HG02642 (cell line): ENCODE measurements around the gene EFHC2.

ENCODE experiments used
- ATAC-seq: cut with Tn5 transposase; IDR thresholded peaks from one replicate; pipeline ENCODE4 v1.9.1; 2021; ENCODE audit warnings: mild to moderate bottlenecking; ENCODE audit not compliant: unreplicated experiment, poor library complexity

Gene EFHC2

DNA sequence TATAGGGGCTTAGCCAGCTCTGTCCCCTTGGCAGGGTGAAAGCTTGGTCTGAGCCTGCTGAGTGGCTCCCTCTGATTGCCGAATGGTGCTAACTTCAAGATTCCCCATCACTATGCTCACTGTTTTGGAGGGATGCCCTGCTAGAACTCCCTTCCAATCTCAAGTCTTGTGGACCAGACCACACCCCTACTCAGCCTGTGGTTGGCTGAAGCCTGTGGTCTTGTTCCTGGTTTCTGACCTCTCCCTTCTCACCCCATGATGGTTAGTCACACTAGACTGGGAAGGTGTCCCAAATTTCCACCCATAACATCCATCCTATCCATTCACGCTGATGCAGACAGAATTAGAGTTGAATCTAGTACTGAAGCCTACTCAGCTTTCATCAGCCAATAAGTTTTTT, 185.6 kb downstream of the EFHC2 start:
- ATAC-seq = no peak

DNA sequence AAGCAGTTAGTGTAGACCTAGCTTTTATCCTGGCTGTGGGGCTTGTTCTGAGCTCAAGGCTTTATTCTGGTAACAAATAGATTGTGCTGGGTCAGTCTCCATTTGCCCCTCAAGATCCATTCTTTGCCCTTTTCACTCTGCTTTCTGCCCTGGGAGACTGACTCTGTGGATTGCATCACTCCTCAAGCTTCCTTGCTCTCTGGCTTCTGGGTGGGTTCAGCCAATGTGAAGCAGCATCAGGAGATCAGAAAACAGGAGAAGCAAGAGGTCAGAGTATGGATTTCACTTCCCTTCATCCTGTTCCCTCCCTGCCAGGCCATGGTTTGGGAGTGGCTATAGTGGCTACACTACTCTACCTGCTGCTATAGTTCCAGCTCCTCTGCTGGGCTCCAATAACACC, 186.2 kb downstream of the EFHC2 start:
- no peak for ATAC-seq

- ATAC-seq = no peak
These were observed 186.7 kb downstream of the EFHC2 start for GRCh38 chrX:44156726-44157125.

DNA sequence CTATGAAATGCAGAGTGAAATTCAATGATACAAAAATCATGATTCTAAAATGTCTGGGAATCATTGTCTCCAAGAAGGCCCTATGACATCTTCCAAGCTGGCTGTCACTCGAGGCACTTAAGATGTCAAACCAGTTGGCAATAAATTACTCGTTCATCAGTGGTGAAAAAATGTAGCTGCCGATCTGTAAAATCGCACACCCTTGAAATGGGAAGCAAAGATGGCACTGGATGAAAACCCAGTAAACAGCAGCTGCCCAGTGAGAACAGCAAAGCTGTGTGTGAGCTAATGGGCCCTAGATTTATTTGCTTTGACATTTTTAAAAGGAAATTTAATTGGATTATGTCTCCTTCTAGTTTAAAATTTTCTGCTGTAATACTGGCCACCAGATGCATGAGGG, 188.3 kb downstream of the EFHC2 start:
- no peak for ATAC-seq

DNA sequence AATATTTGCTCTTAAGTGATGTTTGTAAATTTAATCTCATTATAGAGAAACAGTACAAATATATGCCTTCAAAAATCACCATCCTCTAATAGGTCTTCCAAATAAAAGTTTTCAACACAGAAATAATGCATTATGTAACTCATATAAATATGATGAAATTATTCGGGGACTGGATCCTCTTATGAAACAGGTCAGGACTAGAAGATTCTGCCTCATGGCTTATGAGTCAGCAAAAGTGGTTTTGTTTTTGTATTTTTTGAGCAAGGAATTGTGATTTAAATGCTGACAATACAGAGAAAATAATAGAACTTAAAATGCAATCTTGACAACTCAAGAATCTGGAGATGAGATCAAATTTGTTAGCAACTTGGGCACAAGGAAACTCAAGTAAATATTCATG, 190.6 kb downstream of the EFHC2 start:
- no peak for ATAC-seq

GRCh38 chrX:44147130-44147529, 196.3 kb downstream of the EFHC2 start:
- ATAC-seq = no peak

DNA sequence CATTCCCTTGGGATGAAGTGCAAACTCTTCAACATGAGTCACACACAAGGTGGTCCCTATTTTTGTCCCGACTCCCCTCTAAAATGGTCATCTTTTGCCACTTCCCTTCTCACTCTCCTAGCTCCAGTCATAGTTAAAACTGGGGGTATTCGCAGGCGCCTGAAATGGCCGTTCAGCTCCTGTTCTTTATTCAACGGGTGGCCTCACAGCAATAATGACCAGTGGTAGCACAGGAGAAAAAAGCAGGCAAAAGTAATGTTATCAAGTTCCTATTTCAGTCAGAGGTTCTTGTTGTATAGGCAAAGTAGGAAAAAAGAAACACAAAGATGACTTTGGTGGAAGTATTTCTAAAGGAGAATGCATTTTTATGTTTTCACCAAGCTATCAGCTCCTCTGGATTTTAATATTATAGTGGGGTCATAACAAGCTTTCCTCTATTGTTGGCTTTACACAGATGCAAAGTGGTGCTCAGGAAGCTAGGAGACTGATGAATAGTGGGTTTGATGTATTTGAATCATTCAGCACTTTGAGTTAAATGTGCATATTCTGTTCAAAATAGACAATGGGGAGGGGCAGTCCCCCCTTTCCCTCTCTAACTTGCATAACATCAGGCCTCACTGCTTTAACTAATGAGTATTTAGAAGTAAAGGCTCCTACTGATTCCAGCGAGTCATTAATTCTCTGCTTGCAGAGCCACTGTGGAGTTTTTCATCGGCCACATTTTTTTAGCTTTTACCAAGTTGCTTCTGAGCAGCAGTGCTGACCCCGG, 199.1 kb downstream of the EFHC2 start:
- no peak for ATAC-seq

- ATAC-seq = no peak
These were observed 200.3 kb downstream of the EFHC2 start for GRCh38 chrX:44143061-44143602.

DNA sequence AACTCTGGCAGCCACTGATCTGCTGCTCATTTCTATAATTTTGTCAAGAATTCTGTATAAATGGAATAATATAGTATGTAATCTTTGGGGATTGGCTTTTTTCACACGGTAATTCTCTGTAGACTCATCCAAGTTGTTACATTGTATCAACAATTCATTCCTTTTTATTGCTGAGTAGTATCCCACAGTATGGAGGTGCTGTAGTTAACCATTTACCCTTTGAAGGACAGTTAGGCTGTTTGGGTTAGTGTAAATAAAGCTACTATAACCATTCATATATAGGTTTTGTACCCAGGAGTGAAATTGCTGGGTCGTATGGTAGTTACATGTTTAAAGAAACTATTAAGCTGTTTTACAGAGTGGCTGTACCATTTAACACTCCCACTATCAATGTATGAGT, 213.3 kb downstream of the EFHC2 start:
- ATAC-seq = no peak

- ATAC-seq = no peak
These were observed 230.1 kb downstream of the EFHC2 start for GRCh38 chrX:44113337-44113736.

- no peak for ATAC-seq
These were observed 236.6 kb downstream of the EFHC2 start for GRCh38 chrX:44106864-44107263.

- ATAC-seq = no peak
These were observed 238.1 kb downstream of the EFHC2 start for GRCh38 chrX:44105228-44105913.

DNA sequence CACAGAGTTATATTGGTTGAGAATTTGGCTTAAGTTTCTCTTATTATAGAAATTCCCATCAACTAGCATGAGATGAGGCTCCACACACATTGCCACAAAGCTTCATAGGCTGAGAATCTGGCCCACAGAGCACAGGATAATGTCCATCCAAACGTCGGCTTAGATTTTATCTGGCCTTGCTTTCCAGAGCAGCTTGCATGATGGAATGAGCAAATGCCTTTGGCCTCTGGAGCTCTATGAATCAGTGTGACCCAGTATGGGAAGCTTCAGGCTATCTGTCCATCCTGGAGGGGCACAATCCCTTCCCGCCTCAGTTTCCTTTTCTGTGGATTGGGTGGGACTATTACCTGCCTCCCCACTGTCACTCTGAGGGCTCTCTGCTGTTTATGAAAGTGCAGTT, 238.8 kb downstream of the EFHC2 start:
- ATAC-seq = no peak

DNA sequence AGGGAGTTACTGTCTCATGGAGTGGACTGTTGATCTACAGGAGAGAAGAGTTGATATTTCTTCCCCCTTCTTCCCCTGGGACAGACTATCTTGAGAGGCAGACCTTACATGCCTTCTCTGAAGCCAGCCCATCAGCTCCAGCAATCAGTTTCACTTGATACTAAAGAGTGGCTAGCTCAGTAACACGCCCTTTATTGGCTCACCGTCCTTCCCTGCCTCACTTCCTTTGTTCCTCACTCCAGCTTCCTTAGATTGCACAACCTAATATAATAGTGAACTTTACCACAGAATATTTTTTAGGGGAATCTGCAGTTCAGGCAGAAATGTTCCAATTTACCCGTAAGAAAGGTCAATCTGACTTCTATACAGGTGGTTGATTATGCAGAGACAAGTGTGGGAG, 242.2 kb downstream of the EFHC2 start:
- no peak for ATAC-seq

DNA sequence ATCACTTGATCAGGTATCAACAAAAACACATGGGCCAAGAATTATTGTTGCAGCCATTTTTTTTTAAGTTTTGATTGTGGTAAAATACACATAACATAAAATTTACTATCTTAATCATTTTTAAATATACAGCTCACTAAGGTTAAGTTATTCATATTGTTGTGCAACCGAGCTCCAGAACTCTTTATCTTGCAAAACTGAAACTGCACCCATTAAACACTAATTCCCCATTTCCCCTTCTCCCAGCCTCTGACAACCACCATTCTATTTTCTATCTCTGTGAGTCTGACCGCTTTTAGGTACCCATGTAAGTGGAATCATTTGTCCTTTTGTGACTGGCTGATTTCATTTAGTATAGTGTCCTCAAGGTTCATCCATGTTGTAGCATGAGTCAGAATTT, 244.1 kb downstream of the EFHC2 start:
- no peak for ATAC-seq
